ENCODE measurements around the gene OR2G3. TPM values are rescaled to one million over a fixed set of nuclear protein-coding genes. Genes with fewer than 3 reads are reported as not detected.

Gene OR2G3
- total RNA-seq (ENCODE audit: insufficient read depth, low replicate concordance): not detected

GRCh38 chr1:247605286-247605685 lies at the start of gene OR2G3:
OR2G3 (plus strand) TSS chr1:247605586; CDS start chr1:247605586, 0 bp downstream.
- no peak for DNase-seq (ENCODE audit: low spot score)

GRCh38 chr1:247557926-247558674 lies 47.3 kb upstream of the OR2G3 start:
- peak; percentile 20 for DNase-seq (ENCODE audit: low spot score)

GRCh38 chr1:247561711-247562110 lies 43.7 kb upstream of the OR2G3 start:
- no peak for DNase-seq (ENCODE audit: low spot score)

GRCh38 chr1:247562198-247562597 lies 43.2 kb upstream of the OR2G3 start:
- no peak for DNase-seq (ENCODE audit: low spot score)

GRCh38 chr1:247574236-247574635 lies 31.1 kb upstream of the OR2G3 start:
- DNase-seq (ENCODE audit: low spot score): no peak

GRCh38 chr1:247574664-247575063 lies 30.7 kb upstream of the OR2G3 start:
- DNase-seq (ENCODE audit: low spot score): no peak

- DNase-seq (ENCODE audit: low spot score): peak; percentile 29
Observed at GRCh38 chr1:247576514-247576913, 28.9 kb upstream of the OR2G3 start.

GRCh38 chr1:247578946-247579460 lies 26.4 kb upstream of the OR2G3 start:
- DNase-seq (ENCODE audit: low spot score): no peak

- DNase-seq (ENCODE audit: low spot score): no peak
Observed at GRCh38 chr1:247588060-247588459, 17.3 kb upstream of the OR2G3 start, which contains the start of gene OR2G2. OR2G2 (plus strand) TSS chr1:247588360; CDS start chr1:247588360, 0 bp downstream.

- DNase-seq (ENCODE audit: low spot score): no peak
Observed at GRCh38 chr1:247613405-247613804, 8.0 kb downstream of the OR2G3 start.

- no peak for DNase-seq (ENCODE audit: low spot score)
Observed at GRCh38 chr1:247614625-247615024, 9.2 kb downstream of the OR2G3 start.

- no peak for DNase-seq (ENCODE audit: low spot score)
Observed at GRCh38 chr1:247627951-247628350, 22.6 kb downstream of the OR2G3 start.

- no peak for DNase-seq (ENCODE audit: low spot score)
Observed at GRCh38 chr1:247638011-247638410, 32.6 kb downstream of the OR2G3 start.

GRCh38 chr1:247638781-247639180 lies 33.4 kb downstream of the OR2G3 start:
- DNase-seq (ENCODE audit: low spot score): no peak

GRCh38 chr1:247639381-247639981 lies 34.1 kb downstream of the OR2G3 start:
- DNase-seq (ENCODE audit: low spot score): peak; percentile 29

- DNase-seq (ENCODE audit: low spot score): no peak
Observed at GRCh38 chr1:247642742-247643141, 37.4 kb downstream of the OR2G3 start.

GRCh38 chr1:247646867-247647266 lies 41.5 kb downstream of the OR2G3 start:
- no peak for DNase-seq (ENCODE audit: low spot score)

- no peak for DNase-seq (ENCODE audit: low spot score)
Observed at GRCh38 chr1:247647864-247648263, 42.5 kb downstream of the OR2G3 start.

- DNase-seq (ENCODE audit: low spot score): no peak
Observed at GRCh38 chr1:247653040-247653439, 47.7 kb downstream of the OR2G3 start.
